ENCODE results near the gene DUS1L.

The DUS1L gene

DNA sequence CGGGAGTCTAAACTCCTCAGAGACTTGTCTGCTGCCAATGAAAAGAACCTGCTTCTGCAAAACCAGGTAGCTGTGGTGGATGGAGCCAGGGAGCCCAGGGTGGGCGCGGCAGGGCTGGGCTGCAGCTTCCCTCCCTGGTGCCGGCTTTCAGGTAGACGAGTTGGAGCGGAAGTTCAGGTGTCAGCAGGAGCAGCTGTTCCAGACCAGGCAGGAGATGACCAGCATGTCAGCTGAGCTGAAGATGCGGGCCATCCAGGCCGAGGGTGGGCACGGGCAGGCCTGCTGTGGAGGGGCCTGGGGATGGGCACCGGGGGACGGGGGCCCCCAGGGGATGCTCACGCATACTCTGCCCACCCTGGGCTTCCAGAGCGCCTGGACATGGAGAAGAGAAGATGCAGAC, 37.4 kb downstream of the DUS1L start:
- DNase-seq (ENCODE audit: low read depth in 2 of 2, low spot score in 1 of 2) = no peak

DNA sequence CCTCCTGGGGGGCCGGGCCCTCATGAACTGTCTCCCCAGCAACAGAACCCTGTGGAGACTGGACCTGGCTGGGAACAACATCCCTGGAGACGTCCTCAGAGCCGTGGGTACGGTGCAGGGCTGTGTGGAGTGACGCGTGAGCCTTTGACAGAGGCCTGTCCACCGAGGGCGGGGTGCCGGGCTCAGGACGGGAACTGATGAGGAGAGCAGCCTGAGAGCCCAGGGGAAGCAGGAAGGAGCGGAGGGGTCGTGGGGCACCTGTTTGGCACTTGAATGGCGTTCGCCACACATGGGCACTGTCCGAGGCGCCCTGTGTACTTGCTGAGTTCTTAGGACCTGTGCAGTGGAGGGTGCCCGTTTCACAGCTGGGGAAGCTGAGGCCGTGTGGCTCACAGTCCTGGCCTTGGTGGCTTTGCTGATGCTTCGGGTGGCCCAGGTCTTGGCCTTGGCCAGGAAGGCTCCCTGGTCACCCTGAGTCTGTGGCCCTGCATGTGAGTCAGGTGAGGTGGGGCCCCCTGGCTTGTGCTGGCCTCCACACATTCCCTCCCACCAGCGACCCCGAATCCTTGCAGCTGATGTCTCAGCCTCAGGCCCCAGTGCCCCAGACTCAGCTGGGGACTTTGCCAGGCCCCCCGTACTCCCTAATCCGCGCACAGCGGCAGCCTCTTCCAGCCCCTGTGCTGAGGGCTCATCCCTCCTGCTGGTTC, 40.0 kb downstream of the DUS1L start:
- DNase-seq (ENCODE audit: low read depth in 2 of 2, low spot score in 1 of 2) = no peak

DNA sequence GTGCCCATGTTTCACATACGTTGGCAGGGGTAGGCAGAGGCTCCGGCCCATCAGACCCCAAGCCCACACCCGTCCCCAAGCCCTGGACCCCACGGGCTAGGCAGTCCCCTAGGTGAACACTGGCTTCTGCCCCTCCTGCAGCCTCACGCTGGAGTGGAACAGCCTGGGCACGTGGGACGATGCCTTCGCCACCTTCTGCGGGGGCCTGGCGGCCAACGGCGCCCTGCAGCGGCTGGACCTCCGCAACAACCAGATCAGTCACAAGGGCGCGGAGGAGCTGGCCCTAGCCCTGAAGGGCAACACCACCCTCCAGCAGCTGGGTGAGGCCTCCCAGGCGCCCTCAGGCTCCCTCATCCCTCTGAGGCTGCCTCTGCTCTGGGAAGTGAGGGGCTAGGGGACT, 40.7 kb downstream of the DUS1L start:
- DNase-seq (ENCODE audit: low read depth in 2 of 2, low spot score in 1 of 2) = no peak

DNA sequence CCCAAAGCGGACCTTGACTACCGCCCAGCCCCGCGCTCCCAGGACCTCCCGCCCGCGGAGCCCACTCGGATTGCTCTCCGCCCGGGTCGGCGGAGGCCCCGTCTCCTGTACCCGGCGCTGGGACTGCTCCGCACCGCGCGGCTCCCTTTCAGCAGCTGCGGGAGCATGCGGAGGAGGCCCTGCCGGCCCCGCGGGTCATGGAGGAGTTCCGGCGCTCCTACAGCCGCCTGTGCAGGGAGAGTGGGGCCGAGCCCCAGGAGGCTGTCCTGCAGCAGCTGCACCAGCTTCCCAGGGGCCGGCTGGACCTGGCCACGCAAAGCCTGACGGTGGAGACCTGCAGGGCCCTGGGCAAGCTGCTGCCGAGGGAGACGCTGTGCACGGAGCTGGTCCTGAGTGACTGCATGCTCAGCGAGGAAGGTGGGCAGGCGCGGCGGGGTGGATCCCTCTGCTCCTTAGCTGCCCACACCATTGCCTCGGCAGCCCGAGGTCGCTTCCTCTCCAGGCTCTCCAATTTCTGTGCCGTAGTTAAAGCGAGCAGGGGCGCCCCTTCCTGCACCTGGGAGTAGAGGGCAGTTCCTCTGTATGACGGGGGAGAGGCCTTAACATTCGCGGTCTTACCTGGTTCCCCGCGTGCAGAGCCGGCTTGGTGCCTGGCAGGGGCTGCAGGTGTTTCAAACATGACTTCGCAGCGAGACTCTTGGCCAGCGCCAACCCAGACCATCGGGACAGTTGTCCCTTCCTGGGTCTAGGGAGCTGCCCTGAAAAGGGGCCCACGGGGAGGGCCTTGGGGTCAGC, 42.0 kb downstream of the DUS1L start:
- no peak for DNase-seq (ENCODE audit: low read depth in 2 of 2, low spot score in 1 of 2)

DNA sequence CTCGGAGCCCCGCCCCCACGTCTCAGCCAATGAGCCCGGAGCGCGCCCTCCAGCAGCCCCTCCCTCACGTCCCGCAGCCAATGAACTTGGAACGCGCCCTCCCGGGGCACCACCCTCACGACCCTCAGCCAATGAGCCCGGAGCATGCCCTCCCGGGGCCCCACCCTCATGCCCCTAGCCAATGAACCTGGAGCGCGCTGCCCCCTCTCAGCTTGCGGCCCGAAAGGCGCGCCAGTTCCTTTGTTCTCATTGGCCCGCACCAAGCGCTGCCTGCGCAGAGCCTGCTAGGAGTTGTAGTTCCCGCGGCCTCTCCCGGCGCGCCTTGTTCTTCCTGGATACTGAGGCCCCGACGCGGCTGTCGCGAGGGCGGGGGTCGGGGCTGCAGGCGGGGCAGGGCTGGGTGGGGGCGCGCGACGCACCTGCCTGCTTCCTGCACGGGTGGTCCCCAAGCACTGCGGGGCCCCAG, 42.6 kb downstream of the DUS1L start, which contains the start of gene LRRC45:
TSS of gene LRRC45 (plus strand) at position 325 of the 466 bp plus-strand sequence. CDS start 339 bp downstream, outside the sequence.
- peak; percentile 98 to 100 for DNase-seq (ENCODE audit: low read depth in 2 of 2, low spot score in 1 of 2)

DNA sequence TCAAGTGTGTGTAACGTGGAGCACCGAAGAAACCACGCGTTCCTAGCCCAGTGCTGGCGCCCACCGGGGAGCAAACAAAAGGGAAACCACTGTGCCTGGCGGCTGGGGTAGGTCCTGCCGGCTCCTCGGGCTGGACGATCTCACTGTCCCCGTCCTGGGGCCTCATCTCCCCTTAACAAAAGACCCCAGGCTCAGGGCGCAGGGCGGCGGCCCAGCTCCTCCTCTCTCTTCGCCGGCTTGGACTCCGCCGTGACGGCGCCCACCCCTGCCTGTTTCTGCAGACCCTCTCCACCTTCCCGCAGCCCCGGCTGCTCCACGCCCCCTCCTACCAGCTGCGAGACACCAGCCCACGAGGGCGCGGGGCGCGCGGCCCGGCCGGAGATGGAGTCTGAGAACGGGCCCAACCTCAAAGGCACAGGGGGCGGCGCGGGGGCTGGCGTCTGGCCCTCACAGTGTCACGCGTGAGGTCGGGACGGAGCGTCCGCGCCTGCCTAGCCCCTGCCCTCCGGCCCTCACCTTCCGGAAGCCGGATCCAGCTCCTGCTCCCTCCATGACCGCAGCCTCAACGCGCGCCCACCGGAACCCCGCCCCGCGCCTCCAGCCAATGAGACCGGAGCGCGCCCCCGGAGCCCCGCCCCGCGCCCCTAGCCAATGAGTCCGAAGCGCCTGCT, 43.2 kb downstream of the DUS1L start, which contains the start of gene CENPX:
TSS of gene CENPX (minus strand) at position 569 of the 671 bp plus-strand sequence. CDS start at position 552, 17 bp downstream.
- DNase-seq (ENCODE audit: low read depth in 2 of 2, low spot score in 1 of 2) = no peak

DNA sequence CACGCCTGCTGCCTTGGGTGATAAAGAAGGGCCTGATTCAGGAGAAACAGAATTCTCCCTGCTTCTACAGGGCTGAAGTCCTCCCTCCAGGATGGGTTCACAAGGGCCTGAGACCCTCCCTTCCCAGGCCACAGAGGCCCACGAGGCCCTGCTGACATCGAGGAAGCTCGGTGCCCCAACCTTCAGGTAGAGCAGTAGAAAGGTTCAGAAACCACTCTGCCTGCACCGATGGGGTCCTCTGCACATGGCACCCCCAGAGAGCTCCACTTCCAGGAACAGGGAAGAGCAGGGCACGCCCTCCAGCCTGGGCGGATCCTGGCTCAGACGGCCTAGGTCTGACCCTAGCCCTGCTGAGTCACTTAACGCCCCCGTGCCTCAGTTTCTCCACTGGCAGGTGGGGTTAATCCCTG, 43.7 kb downstream of the DUS1L start:
- DNase-seq (ENCODE audit: low read depth in 2 of 2, low spot score in 1 of 2) = no peak

DNA sequence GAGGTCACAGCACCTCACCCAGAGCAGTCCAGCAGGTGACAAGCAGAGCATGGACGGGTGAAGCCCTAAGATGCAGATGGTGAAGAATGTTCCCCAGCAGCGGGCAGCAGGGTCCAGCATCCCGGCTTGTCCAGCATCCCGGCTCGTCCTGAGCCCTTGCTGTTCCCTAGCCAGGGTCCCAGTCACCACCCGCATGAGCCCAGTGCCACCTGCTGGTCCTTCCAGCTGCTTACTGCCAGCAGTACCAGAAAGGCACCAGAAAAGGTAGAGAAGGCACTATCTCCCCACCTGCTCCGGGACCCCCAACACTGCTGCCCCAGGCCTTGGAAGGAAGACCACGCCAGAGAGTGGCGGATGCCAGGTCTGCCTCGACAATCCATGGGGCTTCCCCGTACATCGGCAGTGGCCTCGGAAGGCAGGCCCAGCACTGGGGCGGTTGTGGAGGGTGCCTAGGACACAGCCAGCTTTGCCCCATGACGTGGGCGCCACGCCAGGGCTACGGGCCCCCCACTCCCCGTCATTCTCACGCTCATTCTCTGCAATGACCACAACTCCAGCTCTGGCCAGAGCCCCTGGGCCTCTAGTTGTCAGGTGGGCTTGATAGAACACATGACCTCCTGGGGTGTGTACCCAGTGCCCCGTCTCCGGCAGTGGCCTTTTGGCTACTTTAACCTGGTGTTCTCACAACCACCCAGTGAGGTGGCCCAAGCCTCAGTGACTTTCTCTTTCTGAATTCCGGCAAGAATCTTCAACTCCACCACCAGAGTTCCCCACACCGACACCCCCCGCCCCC, 44.3 kb downstream of the DUS1L start:
- peak in 1 of 2 donors; percentile 14 for DNase-seq (ENCODE audit: low read depth in 2 of 2, low spot score in 1 of 2)

DNA sequence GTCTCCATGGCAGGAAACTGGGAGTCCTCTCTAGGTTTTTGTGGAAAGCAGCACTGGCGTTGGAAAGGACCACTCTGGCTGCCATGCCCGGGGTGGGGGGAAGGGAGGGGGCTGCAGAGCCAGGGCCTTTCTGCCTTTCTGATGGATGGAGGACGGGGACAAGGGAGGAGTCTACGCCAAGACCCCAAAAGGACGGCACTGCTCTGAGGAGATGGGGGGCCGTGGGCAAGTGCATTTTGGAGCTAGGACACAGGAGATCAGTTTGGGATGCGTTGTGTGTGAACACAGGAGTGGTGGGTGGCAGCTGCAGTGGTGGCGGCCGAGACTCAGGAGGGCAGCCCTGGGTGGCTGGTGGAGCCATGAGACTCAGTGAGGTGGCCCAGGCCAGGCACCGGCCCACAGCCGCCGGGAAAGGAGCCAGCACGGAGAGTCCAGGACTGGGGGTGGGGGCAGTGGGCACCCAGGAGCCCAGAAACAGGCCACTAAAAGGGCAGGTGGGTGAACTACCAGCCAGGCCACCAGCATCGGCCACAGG, 45.0 kb downstream of the DUS1L start:
- DNase-seq (ENCODE audit: low read depth in 2 of 2, low spot score in 1 of 2) = no peak

DNA sequence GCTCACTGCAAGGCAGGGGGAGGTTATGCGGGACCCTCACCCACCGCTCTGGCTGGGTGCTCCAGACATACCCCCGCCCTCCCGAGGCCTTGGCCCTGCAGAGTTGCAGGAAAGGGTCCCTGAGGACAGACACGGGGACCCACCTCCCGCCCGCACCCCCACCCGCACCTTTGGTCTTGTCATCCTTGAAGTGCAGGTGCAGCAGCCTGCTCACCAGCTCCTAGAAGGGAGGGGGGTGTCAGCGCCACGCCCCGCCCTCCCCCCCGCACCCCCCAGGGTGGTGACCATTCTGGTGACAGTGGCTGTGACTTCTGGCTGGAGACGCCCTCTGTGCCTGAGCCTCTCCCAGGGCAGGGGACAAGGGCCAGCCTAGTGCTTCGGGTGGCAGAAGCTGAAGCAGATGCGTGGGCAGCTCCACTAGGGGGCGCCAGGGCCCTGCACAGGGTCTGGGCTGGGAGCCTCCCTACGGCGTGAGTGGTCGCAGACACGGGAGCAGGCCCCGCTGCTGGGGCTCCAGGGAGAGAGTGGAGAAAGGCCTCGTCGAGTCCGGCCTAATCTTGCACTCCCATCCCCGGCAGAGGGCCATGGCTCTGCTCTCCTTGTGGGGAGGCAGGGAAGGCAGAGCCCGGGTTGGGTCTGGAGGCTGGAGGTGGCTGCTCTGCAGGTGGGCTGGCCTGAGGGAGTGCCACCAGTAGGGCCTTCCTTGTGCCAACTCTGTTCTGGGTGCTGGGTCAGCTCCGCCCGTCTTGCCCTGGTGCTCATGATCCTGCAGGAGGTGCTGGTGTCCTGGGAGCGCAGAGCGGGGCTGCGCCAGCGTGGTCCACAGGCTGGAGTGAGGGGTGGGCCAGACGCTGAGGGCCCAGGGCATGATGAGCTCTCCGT, 45.7 kb downstream of the DUS1L start:
- DNase-seq (ENCODE audit: low read depth in 2 of 2, low spot score in 1 of 2) = peak in 1 of 2 donors; percentile 33

DNA sequence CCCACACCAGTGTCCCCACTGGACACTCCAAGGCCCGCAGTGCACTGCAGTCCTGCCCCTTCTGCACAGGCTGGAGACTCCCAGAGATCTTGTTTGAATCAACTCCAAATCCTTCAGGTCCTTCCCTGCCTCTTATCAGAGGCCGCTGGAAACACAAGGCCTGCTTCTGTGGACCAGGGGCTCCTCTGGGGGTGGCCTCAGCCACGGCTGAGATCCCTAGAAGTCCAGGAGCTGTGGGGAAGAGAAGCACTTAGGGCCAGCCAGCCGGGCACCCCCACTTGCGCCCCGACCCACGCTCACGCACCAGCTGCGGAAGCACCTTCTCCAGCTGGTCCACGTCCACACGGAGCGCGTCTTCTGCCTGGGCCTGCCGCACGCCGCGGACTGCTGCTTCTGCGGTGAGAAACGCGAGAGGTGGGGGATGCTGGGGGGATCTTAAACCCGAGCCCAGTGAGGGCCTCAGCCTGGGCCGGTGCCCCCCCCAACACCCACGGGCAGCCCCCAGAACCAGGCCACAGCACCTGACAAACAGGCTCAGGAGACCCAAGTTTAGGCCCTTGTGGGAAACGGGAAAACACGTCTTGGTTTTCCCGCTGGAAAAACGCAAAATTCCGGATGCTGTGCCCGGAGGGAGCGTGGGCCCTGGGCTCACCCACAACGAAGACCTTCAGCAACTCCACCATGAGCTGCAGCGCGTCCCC, 46.5 kb downstream of the DUS1L start:
- DNase-seq (ENCODE audit: low read depth in 2 of 2, low spot score in 1 of 2) = no peak

DNA sequence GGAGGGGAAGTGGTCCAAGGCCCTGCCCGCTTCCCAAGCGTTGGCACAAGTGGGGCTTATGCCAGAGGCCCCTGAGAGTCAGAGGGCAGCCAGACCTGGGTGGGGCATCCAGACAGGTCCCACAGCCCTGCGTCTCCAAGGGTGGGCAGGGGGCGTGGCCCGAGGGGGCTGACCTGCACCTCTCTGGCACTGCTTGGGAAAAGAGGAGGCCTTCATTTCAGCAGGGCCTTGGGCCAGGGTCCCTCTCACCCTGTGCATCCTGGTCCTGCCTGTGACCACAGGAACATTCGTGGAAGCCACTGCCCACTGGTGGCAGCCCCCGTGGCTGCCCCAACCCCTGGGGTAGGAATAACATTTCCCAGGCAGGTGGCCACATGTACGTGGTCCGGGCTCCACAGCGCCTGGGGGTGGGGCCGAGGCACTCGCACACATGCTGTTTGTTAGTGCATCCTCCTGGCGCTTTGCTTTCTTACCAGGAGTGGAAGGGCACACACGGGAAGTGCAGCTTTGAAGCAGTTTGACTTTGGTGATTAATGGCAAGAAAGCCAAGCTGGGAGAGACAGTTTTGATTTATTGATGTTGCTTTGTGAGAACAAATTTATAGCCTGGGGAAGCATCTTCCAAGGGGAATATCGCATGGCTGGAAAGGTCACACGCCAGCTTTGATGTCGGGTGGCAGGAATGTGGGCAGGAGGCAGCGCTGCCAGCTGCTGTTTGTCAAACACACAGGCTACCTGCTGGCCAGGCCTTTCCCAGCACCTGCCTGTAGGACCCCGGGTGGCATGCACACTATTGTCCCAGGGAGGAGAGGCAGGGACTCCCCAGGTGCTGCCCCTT, 47.2 kb downstream of the DUS1L start:
- DNase-seq (ENCODE audit: low read depth in 2 of 2, low spot score in 1 of 2) = no peak

DNA sequence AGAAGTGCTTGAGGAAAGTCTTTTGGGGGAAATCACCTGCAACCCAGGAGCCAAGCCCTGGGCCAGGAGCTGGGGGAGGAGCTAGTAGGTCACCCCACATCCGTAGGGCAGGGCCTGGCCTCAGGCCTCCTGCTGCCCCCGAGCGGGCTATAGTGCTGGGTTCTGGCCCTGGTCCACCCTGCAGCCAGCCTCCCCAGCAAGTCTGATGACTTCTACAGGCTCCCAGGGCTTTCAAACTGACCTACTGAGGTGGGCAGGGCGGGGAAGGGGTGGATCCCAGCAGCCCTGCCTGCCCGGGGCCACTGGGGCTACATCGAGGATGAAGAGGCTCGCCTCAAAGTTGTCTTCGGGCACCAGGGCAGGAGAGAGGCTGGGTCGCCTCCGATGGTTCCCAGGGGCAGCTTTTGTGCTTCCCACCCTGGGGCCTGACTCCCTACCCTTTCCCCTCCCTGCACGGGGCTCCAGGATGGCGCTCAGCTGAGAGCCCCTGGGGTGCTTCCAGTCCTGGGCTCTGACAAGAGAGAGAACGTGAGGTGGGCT, 47.9 kb downstream of the DUS1L start:
- no peak for DNase-seq (ENCODE audit: low read depth in 2 of 2, low spot score in 1 of 2)

DNA sequence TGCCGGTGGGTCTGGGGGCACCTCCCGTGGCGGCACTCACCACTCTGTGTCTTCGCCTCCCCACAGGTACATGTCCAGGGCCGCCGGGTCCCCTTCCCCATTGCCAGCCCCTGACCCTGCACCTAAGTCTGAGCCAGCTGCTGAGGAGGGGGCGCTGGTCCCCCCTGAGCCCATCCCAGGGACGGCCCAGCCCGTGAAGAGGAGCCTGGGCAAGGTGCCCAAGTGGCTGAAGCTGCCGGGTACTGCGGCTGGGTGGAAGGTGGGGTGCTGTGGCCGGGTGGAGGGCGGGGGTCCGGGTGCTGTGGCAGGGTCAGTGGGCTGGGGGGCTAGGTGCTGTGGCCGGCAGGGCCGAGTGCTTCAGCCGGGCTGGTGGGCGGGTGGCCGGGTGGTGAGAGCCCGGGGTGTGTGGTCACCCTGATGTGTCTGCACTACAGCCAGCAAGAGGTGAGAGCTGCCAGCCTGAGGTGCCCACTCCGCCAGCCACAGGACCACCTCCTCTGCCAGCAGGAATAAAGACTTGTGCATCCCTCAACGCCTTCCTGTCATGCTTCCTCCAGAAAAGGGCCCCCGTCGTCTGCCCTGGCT, 48.6 kb downstream of the DUS1L start:
- no peak for DNase-seq (ENCODE audit: low read depth in 2 of 2, low spot score in 1 of 2)

DNA sequence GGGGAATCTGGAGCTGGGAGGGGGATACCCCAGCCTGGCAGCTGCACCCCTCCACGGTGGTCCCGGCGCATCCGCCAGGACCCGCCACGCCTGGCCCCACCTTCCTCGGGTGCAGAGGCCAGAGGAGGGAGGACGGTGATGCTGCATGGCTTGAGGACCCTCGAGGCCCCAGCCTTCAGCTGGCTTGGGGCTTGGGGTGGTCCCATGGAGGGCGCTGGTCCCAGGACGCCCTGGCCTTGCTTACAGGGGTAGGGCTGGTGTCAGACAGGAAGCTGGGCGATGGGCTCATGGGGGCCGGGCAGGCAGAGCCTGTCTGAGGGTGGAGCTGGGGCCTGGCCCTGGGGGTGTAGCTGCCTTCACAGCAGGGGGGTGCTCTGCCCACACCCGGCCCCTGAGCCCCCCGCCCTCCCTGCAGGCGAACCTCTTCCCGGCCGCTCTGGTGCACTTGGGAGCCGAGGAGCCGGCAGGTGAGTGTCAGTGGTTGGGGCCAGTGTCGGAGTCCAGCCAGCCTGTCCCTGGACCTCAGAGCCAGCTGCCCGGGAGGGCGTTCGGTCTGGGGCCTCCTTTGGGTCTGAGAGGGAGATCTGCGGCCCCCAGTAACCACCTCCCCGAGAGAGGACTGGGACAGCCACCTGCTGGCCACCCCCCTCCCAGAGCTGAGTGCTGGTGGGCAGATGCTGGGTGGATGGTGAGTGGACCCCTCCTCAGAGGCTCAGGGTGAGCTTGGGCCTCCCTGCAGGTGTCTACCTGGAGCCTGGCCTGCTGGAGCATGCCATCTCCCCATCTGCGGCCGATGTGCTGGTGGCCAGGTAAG, 49.3 kb downstream of the DUS1L start:
- no peak for DNase-seq (ENCODE audit: low read depth in 2 of 2, low spot score in 1 of 2)

DNA sequence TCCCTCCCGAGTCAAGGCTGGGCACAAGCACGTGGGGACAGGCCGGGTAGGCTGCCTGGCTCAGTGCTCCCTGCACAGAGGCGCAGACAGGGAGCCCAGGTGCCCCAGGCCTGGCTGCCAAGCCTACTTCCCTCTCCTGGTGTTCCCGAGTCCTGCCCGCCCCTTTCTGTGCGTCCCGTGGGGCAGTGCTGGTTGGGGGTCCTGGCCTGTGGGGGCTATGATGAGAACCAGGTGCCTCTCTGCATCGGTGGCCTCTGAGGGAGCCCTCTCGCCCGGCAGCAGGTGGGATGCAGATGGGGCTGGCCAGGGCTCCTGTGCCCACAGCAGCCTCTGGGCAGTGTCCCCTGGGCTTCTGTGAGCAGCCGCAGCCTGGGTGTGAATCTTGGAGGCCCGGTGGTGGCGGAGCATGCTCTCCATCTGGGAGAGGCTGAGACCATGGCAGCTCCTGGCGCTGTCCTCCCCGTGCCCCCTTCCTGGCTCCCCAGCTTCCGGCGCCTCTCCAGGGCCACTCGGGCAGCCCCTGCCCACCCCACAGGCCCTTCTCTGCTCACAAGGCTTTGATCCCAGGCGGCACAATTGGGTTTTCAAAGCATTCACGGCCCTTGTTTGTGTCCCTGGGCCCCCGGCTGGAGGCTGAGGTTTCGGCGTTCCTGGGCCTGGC, 50.2 kb downstream of the DUS1L start:
- no peak for DNase-seq (ENCODE audit: low read depth in 2 of 2, low spot score in 1 of 2)

Measured in stimulated activated CD8-positive, alpha-beta memory T cell treated with anti-CD3 and anti-CD28 coated beads, Interleukin-4, amount 100 ng/mL, for 1 hour (primary cell).